Esophagus squamous epithelium (tissue), 5 donors: ENCODE data around the gene PLEKHA7. TPM values are rescaled to one million over a fixed set of nuclear protein-coding genes. Genes with fewer than 3 reads are reported as not detected.

ENCODE experiments used
- DNase-seq: peaks from one replicate; lab custom pipeline; 2025; lab: John Stamatoyannopoulos, UW
- H3K27ac ChIP-seq, 4 donors: fragments of 200-600 bp; sonication (generic); one replicate each; pipeline ENCODE4 v1.5.1; 2016 to 2019; ENCODE audit warnings: mild to moderate bottlenecking in 1 of 4
- H3K27me3 ChIP-seq, 4 donors: fragments of 200-600 bp; sonication (generic); 1 replicate in 3 of 4; 2 replicates in 1 of 4; pipeline versions ENCODE4 v1.5.1 to v1.6.0; 2017 to 2021; ENCODE audit warnings: antibody characterized with exemption in 1 of 4
- H3K36me3 ChIP-seq, 3 donors: fragments of 200-600 bp; sonication (generic); one replicate each; pipeline ENCODE4 v1.5.1; 2016 to 2019
- H3K4me1 ChIP-seq, 3 donors: fragments of 200-600 bp; sonication (generic); one replicate each; pipeline ENCODE4 v1.5.1; 2017 to 2019
- H3K4me3 ChIP-seq, 4 donors: fragments of 200-600 bp; sonication (generic); 1 replicate in 3 of 4; 2 replicates in 1 of 4; pipeline ENCODE4 v1.5.1; 2016 to 2019; ENCODE audit warnings: mild to moderate bottlenecking in 2 of 4, moderate library complexity in 1 of 4
- H3K9me3 ChIP-seq, 3 donors: fragments of 200-600 bp; sonication (generic); one replicate each; pipeline ENCODE4 v1.5.1; 2016 to 2019
- CTCF ChIP-seq, 6 experiments: fragments of 450-650 bp in 4 of 6; fragments of 200-600 bp in 2 of 6; sonication (generic) in 2 of 6; IDR thresholded peaks; one replicate each; pipeline ENCODE4 v1.5.1; 2016 to 2019; ENCODE audit warnings: antibody characterized with exemption in 6 of 6, mild to moderate bottlenecking in 4 of 6, moderate library complexity in 4 of 6
- POLR2A ChIP-seq, 4 donors: fragments of 450-650 bp; IDR thresholded peaks; one replicate each; pipeline ENCODE4 v1.6.1; 2017; ENCODE audit warnings: antibody characterized with exemption in 4 of 4, mild to moderate bottlenecking in 4 of 4, moderate library complexity in 3 of 4
- WGBS, 2 donors: methylation state at CpG; one replicate each; pipeline ENCODE4 v1.1.5; 2018; 5-methylcytosine and 5-hydroxymethylcytosine counted together
- intact Hi-C: fragments of 100-400 bp; cut with DNase I; formaldehyde crosslinking; loops from one replicate; pipeline ENCODE4 v1.15.0; 2022
- total RNA-seq, 4 donors: library from RNA; depleted of rRNA; stranded (reverse); fragments of >200 nt; gene quantifications; one replicate each; pipeline ENCODE4 v1.1.0, GENCODE V29; 2016
- donor health status: DM: yes; HTN: yes; CAD: no.

Gene PLEKHA7
- total RNA-seq, 4 donors from 2014 or later, result 49.8 to 129 (median 59.3) TPM

GRCh38 chr11:16881074-16881709 is 133.0 kb downstream of the PLEKHA7 start:
- DNase-seq, result no peak
- no peaks in the 10 kb centered on the region for H3K9me3 ChIP-seq
- H3K4me3 ChIP-seq, result peak overlapping the region in 3 of 4 donors; percentile 3 to 38 (median 29)
- intact Hi-C loops, result loop anchor here (5.0 kb wide), 1 partner anchor 94 kb away; no protein-coding TSS in a partner anchor
- peak overlapping the region; percentile 74 to 84 (median 76) for H3K27ac ChIP-seq
- no peaks in the 10 kb centered on the region for H3K36me3 ChIP-seq
- WGBS, 2 donors, result 28 to 31% methylated on average over 6 to 7 of the region's 8 CpGs
- no peaks in the 10 kb centered on the region for H3K27me3 ChIP-seq
- peaks cover 9 to 87% (median 43%) of the 10 kb centered on the region in 3 donors for H3K4me1 ChIP-seq
- TF ChIP-seq CTCF (IDR thresholded peaks at IDR 0.05) (peak in 4 of 6 experiments; percentile 21 to 43 (median 33)), POLR2A (IDR thresholded peaks at IDR 0.05) (no peak)

GRCh38 chr11:16880184-16880801 is 133.9 kb downstream of the PLEKHA7 start:
- peaks cover 9 to 94% (median 47%) of the 10 kb centered on the region in 3 donors for H3K4me1 ChIP-seq
- TF ChIP-seq POLR2A (IDR thresholded peaks at IDR 0.05) (no peak), CTCF (IDR thresholded peaks at IDR 0.05) (no peak)
- intact Hi-C loops, result loop anchor here (5.0 kb wide), 1 partner anchor 93 kb away; no protein-coding TSS in a partner anchor
- WGBS, 2 donors, result 85 to 89% methylated on average over 7 of the region's 7 CpGs
- DNase-seq, result no peak
- H3K36me3 ChIP-seq, result no peaks in the 10 kb centered on the region
- no peaks in the 10 kb centered on the region for H3K9me3 ChIP-seq
- H3K4me3 ChIP-seq, result peak overlapping the region in 3 of 4 donors; percentile 3 to 38 (median 29)
- H3K27me3 ChIP-seq, result no peaks in the 10 kb centered on the region
- H3K27ac ChIP-seq, result peak overlapping the region; percentile 74 to 84 (median 76)

GRCh38 chr11:16879690-16880089 is 134.5 kb downstream of the PLEKHA7 start:
- peak overlapping the region in 3 of 4 donors; percentile 74 to 84 (median 79) for H3K27ac ChIP-seq
- 71 to 92% methylated on average over 2 of the region's 2 CpGs for WGBS, 2 donors

GRCh38 chr11:16876837-16877236 is 137.4 kb downstream of the PLEKHA7 start:
- H3K9me3 ChIP-seq, result no peaks in the 10 kb centered on the region
- no peak for DNase-seq
- no peaks in the 10 kb centered on the region for H3K36me3 ChIP-seq
- H3K27ac ChIP-seq, result peak overlapping the region; percentile 25 to 87 (median 77)
- intact Hi-C loops, result no loop called here
- WGBS, 2 donors, result 72 to 74% methylated on average over 3 of the region's 3 CpGs
- H3K4me1 ChIP-seq, result peaks cover 0 to 85% (median 36%) of the 10 kb centered on the region in 3 donors
- no peak for TF ChIP-seq POLR2A (IDR thresholded peaks at IDR 0.05)
- TF ChIP-seq CTCF (IDR thresholded peaks at IDR 0.05), result no peak
- peak overlapping the region in 2 of 4 donors; percentile 21 to 25 for H3K4me3 ChIP-seq
- H3K27me3 ChIP-seq, result no peaks in the 10 kb centered on the region

More at GRCh38 chr11:16879690-16880089, 134.5 kb downstream of the PLEKHA7 start:
- no peaks in the 10 kb centered on the region for H3K36me3 ChIP-seq
- no peak overlapping the region for H3K4me3 ChIP-seq
- intact Hi-C loops, result loop anchor here (5.0 kb wide), 1 partner anchor 92 kb away; no protein-coding TSS in a partner anchor
- DNase-seq, result no peak
- no peaks in the 10 kb centered on the region for H3K27me3 ChIP-seq
- H3K9me3 ChIP-seq, result no peaks in the 10 kb centered on the region
- H3K4me1 ChIP-seq, result peaks cover 9 to 97% (median 50%) of the 10 kb centered on the region in 3 donors
- TF ChIP-seq POLR2A (IDR thresholded peaks at IDR 0.05) (no peak), CTCF (IDR thresholded peaks at IDR 0.05) (no peak)
